ENCODE data around the gene NCKAP5L. TPM values are rescaled to one million over a fixed set of nuclear protein-coding genes. Genes with fewer than 3 reads are reported as not detected.

NCKAP5L gene
- total RNA-seq, 8 experiments from 2014 or later, result 15.1 to 51.6 (median 22.3) TPM

DNA sequence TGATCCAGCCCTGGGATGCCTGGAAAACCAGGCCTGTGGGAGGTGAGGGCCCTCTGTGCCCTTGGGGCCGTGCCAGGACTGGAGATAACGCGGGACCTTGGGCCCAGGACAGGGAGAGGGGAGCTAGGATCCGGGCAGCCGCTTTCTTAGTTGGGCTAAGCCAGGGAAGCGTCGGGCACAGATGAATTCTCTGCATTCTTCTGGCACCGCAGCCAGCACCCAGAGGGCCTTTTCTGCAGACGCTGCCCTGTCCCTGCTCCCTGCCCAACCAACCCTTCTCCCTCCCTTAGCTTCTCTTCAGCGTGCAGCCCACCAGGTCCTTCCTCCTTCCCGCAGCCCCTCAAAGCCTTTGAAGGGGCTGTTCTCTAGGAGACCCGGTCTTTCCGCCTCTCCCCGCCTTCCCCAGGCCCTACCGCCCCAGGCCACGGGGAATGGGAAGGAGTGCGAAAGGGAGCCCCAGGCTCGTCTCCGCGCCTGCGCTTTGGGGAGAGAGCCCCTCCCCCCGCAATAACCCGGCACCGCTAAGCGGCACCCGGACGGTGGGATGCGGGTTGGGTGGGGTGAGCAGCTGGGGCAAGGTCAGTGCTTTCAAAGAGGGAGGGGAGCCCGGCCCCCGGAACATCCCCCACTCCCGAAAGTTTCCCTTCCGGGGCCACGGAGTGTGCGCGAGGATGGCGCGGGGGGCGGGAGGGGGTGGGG lies 663 bp downstream of the NCKAP5L start:
- 0% methylated on average over 2 of the region's 38 CpGs; no CpG with 5 or more reads in 9 of the 10 experiments for WGBS, 10 experiments
- Histone ChIP-seq H3K27ac (peak overlapping the region; percentile 83), H3K4me3 (peak overlapping the region; percentile 60 to 90 (median 67)), H3K4me1 (replicated peaks in 1 of 2) (peaks cover 28 to 42% of the 10 kb centered on the region in 2 donors)
- in situ Hi-C loops (cut with MboI; ENCODE audit: low pct_unique_long_range_greater_than_20kb in 2 of 9, low sequenced_read_pairs in 9 of 9, unreplicated experiment in 9 of 9), result no loop called here
- ATAC-seq (replicated peaks in 6 of 8), result peak; percentile 2 to 64 (median 60)

DNA sequence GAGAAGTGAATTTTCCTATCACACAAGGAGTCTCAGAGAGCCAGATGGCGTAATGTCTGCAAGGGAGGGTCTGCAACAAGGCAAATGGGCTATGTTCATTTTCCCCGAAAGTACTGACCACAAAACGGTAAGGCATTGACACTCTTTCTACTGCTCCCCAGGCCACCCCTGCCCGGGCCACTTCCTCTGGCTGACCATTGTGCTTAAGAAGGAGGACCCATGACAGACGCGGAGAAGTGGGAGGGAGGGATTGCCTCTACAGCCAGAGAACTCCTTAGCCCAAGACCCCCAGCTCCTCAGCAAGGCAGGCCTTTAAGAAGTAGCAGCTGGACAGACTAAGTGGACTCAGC lies 1.2 kb downstream of the NCKAP5L start:
- Histone ChIP-seq H3K4me3 (peak overlapping the region; percentile 60 to 90 (median 67)), H3K27ac (peak overlapping the region in 1 of 2 donors; percentile 83), H3K4me1 (replicated peaks in 1 of 2) (peaks cover 27 to 36% of the 10 kb centered on the region in 2 donors)
- ATAC-seq (replicated peaks in 6 of 8), result no peak
- 24 to 100% (median 70%) methylated on average over 1 to 6 of the region's 6 CpGs; no CpG with 5 or more reads in 5 of the 10 experiments for WGBS, 10 experiments
- in situ Hi-C loops (cut with MboI; ENCODE audit: low pct_unique_long_range_greater_than_20kb in 2 of 9, low sequenced_read_pairs in 9 of 9, unreplicated experiment in 9 of 9), result no loop called here

DNA sequence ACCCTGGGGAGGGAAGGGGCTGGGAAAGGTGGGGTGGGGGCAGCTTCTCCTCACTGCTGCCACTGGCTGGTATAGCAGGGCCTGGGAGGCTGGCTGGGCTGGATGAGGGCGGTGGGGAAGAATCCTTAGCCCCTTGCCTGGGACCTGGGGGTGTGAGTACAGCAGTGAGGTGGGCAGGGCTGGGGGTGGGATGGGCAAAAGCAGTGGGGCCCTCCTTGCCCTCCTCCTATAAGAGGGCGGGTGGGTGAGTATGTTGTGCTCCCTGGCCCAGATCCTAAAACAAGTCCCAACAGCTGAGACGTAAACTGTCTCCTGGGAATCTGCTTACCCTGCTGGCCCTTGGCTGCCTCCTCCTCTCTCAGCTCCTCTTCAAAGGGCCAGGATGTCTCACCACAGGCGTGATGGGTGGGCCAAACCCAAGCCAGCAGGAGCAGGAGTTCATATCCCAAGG lies 2.2 kb downstream of the NCKAP5L start:
- Histone ChIP-seq H3K27ac (no peak overlapping the region), H3K4me3 (peak overlapping the region in 1 of 5 donors; percentile 67), H3K4me1 (replicated peaks in 1 of 2) (peaks cover 27 to 35% of the 10 kb centered on the region in 2 donors)
- ATAC-seq (replicated peaks in 6 of 8), result peak in 1 of 8 experiments; percentile 2
- WGBS, 10 experiments, result 0 to 29% (median 20%) methylated on average over 1 of the region's 4 CpGs; no CpG with 5 or more reads in 7 of the 10 experiments
- in situ Hi-C loops (cut with MboI; ENCODE audit: low pct_unique_long_range_greater_than_20kb in 2 of 9, low sequenced_read_pairs in 9 of 9, unreplicated experiment in 9 of 9), result no loop called here

DNA sequence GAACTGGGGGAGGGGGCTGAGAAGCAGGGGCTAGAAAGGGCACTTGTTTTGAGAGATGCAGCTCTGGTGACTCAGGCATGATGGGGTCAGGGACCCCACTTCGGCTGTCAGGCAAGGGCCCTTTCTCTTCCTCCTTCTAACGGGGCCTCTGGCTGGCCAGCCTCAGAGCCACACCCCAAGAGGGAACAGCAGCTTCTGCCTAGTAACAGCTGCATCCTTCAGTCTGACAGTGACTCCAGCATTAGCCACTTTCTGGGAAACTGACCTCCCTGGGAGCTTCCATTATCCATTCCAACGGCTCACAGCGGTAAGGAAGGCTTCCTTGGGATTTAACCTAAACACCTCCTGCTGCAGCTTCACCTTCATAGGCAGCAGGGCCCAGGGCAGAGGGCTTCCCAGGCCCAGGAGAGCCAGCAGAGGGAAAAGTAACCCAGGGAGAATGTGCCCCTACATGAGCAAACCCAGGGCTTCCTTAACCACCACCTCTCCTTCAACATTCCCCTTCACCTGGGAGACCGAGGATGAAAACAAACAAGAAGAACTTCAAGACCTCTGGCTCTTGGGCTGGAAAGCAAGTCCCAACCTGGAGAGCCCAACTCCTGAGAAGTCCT lies 2.7 kb downstream of the NCKAP5L start:
- in situ Hi-C loops (cut with MboI; ENCODE audit: low pct_unique_long_range_greater_than_20kb in 2 of 9, low sequenced_read_pairs in 9 of 9, unreplicated experiment in 9 of 9), result no loop called here
- Histone ChIP-seq H3K27ac (no peak overlapping the region), H3K4me3 (peak overlapping the region in 1 of 5 donors; percentile 0), H3K4me1 (replicated peaks in 1 of 2) (peaks cover 27 to 35% of the 10 kb centered on the region in 2 donors)
- ATAC-seq (replicated peaks in 6 of 8), result peak in 3 of 8 experiments; percentile 26 to 45 (median 36)
- 0 to 60% (median 24%) methylated on average over 1 to 4 of the region's 5 CpGs; no CpG with 5 or more reads in 5 of the 10 experiments for WGBS, 10 experiments

DNA sequence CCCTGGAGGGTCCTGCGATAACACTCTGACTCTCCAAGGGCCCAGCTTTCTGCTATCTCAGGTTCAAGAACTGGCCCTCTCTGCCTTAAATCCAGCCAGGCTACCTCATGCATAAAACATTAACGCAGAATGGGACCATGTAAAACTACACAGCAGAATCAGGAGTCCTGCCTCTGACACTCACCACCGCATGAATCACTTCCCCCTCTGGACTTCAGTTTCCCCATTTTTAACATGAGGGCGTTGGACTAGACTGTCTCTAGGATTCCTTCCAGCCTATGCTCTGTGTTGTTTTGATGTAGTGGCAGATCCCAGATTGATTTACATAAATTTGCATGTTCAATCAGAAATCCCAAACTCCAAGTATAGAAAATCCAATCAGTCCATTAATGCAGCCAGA lies 3.3 kb downstream of the NCKAP5L start:
- Histone ChIP-seq H3K27ac (no peak overlapping the region), H3K4me1 (replicated peaks in 1 of 2) (peaks cover 27 to 35% of the 10 kb centered on the region in 2 donors), H3K4me3 (no peak overlapping the region)
- peak in 3 of 8 experiments; percentile 29 to 54 (median 48) for ATAC-seq (replicated peaks in 6 of 8)
- 0 to 100% (median 40%) methylated on average over 1 to 4 of the region's 4 CpGs; no CpG with 5 or more reads in 3 of the 10 experiments for WGBS, 10 experiments
- in situ Hi-C loops (cut with MboI; ENCODE audit: low pct_unique_long_range_greater_than_20kb in 2 of 9, low sequenced_read_pairs in 9 of 9, unreplicated experiment in 9 of 9), result no loop called here

DNA sequence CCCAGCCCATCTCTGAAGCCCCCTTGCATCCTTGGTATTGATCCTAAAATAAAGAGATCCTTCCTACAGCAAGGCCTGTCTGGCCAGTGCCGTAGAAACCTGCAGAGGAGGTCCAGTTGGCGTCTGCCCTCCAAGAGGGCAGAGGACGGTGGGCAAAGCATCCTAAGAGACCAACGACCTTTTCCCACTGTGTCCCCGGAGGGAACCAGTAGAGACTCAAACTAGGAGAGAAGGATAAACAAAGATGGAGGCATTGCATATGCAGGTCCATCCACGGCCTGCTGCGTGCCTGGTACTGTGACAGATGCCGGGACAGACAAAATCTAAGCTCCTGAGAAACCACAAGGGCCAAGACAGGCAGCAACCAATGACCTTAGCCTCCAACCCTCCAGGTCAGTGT lies 3.8 kb downstream of the NCKAP5L start:
- in situ Hi-C loops (cut with MboI; ENCODE audit: low pct_unique_long_range_greater_than_20kb in 2 of 9, low sequenced_read_pairs in 9 of 9, unreplicated experiment in 9 of 9), result no loop called here
- Histone ChIP-seq H3K27ac (no peak overlapping the region), H3K4me3 (no peak overlapping the region), H3K4me1 (replicated peaks in 1 of 2) (peaks cover 26 to 35% of the 10 kb centered on the region in 2 donors)
- no peak for ATAC-seq (replicated peaks in 6 of 8)
- 83 to 100% (median 100%) methylated on average over 1 to 5 of the region's 8 CpGs; no CpG with 5 or more reads in 5 of the 10 experiments for WGBS, 10 experiments

DNA sequence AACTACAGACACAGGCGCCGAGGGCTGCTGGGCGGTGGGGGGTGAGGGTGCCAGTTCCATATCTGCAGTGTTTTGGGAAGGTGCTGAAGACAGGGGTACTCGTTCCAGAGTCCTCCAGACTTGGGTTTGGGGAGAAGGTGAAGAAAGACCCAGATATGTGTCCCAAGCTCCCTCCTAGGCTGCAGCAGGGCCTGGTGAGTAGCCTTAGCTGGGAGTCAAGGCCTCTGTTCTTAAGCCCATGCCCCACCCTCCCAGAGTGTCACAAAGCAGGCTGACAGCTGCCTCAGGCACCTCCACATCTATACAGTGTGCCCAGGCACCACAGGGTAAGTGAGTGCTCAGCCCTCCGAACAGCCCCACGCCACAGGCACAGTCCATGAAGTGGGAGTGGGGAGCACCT lies 4.3 kb downstream of the NCKAP5L start:
- H3K4me3 ChIP-seq, result no peak overlapping the region
- H3K27ac ChIP-seq, result no peak overlapping the region
- WGBS, 10 experiments, result 80 to 100% (median 95%) methylated on average over 1 to 3 of the region's 6 CpGs; no CpG with 5 or more reads in 6 of the 10 experiments
- in situ Hi-C loops (cut with MboI; ENCODE audit: low pct_unique_long_range_greater_than_20kb in 2 of 9, low sequenced_read_pairs in 9 of 9, unreplicated experiment in 9 of 9), result no loop called here
- H3K4me1 ChIP-seq (replicated peaks in 1 of 2), result peaks cover 22 to 31% of the 10 kb centered on the region in 2 donors
- ATAC-seq (replicated peaks in 6 of 8), result no peak

DNA sequence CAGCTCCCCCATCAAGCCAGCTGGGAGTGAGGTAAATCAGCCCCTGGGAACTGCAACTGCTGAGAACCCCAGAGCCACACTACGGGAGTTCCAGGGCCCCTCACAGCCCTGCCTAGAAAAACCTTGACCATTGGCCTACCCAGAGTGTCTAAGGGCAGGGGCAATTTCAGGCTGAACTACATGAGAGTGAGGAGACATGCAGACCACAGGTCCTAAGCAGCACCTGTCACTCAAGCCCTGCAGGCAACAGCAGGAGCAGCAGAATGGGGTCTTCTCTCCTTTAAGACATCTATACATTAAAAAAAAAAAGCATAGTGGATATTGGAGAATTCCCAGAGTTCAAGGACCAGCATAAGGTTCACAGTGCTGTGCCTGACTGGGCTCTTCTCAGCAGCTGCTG lies 4.9 kb downstream of the NCKAP5L start:
- in situ Hi-C loops (cut with MboI; ENCODE audit: low pct_unique_long_range_greater_than_20kb in 2 of 9, low sequenced_read_pairs in 9 of 9, unreplicated experiment in 9 of 9), result no loop called here
- H3K27ac ChIP-seq, result no peak overlapping the region
- H3K4me1 ChIP-seq (replicated peaks in 1 of 2), result peaks cover 21 to 30% of the 10 kb centered on the region in 2 donors
- no peak overlapping the region for H3K4me3 ChIP-seq
- no peak for ATAC-seq (replicated peaks in 6 of 8)
- no CpG with 5 or more reads among the region's 1 CpG for WGBS, 10 experiments

DNA sequence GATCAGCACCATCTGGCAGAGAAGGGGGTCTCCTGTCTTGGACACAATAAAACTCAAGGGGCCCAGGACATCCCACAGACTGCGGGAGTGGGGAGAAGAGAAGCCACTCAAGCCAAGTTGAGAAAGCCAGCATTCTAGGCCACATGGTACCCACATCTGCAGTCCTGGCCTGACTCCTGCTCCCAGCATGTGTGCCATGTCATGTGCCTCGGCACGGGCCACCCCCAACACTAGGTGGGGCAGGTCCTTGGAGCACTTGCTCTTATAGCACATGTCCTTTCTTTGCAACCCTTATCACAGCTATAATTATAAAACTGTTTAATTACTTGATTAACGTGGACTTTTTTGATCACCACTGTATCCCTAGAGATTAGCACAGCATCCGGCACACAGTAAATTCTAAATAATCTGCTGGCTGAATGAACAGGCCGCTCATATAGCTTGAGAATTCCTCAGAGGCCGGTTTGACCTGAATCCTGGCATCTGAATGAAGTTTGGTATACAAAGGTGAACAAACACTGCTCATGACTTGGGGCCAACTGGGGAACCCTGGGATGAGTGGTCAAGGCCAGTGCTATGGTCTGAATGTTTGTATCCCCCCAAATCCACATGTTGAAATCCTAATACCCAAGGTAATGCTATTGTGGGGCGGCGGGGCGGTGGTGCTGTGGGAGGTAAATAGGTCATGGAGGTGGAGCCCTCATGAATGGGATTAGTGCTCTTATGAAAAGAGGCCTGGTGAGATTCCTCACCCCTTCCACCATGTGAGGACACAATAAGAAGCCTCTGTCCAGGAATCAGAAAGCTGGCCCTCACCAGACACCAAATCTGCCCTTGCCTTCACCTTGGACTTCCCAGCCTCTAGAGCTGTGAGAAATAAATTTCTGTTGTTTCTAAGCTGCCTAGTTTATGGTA lies 6.6 kb downstream of the NCKAP5L start:
- no peak for ATAC-seq (replicated peaks in 6 of 8)
- in situ Hi-C loops (cut with MboI; ENCODE audit: low pct_unique_long_range_greater_than_20kb in 2 of 9, low sequenced_read_pairs in 9 of 9, unreplicated experiment in 9 of 9), result no loop called here
- H3K4me3 ChIP-seq, result no peak overlapping the region
- H3K4me1 ChIP-seq (replicated peaks in 1 of 2), result peaks cover 16 to 24% of the 10 kb centered on the region in 2 donors
- H3K27ac ChIP-seq, result no peak overlapping the region
- 39 to 100% (median 84%) methylated on average over 3 to 8 of the region's 10 CpGs; no CpG with 5 or more reads in 4 of the 10 experiments for WGBS, 10 experiments

DNA sequence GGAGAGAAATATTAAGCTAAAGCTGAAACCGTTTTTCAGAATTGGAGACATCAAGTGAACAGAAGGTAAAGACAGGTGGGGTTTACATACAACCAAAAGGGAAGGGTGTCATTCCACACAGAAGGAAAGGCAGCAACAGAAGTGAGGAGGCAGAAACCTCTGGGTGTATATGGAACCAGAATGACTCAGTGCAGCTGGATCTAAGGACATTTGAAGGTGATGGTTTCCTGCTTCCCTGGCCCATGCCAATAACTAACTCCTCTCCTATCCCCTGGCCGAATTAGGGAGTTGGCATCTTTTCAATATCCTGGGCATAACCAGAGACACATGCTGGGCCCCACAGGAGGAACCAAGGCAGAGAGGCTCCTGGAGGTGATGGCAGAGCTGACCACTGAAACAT lies 8.4 kb downstream of the NCKAP5L start:
- 33 to 100% (median 80%) methylated on average over 1 to 2 of the region's 2 CpGs; no CpG with 5 or more reads in 1 of the 10 experiments for WGBS, 10 experiments
- ATAC-seq (replicated peaks in 6 of 8), result no peak

DNA sequence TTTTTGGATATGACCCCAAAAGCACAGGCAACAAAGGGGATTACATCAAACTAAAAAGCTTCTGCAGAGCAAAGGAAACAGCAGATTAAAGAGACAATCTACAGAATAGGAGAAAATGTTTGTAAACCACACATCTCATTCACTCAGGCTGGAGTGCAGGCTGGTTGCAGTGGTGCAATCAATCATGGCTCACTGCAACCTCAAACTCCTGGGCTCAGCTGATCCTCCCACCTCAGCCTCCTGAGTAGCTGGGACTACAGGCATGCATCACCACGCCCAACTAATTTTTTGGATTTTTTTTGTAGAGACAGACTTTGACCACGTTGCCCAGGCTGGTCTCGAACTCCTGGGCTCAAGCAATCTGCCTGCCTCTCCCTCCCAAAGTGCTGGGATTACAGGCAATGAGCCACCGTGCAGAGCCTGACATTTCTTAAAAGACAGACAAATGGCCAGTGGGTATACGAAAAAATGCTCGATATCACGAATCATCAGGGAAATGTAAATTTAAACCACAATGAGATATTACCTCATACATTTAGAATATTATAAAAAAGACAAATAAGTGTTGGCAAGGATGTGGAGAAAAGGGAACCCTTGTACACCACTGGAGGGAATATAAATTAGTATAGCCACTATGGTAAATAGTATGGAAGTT lies 9.8 kb downstream of the NCKAP5L start:
- H3K4me1 ChIP-seq (replicated peaks in 1 of 2), result peaks cover 0 to under 1% of the 10 kb centered on the region in 2 donors
- H3K27ac ChIP-seq, result no peak overlapping the region
- in situ Hi-C loops (cut with MboI; ENCODE audit: low pct_unique_long_range_greater_than_20kb in 2 of 9, low sequenced_read_pairs in 9 of 9, unreplicated experiment in 9 of 9), result no loop called here
- H3K4me3 ChIP-seq, result no peak overlapping the region
- no peak for ATAC-seq (replicated peaks in 6 of 8)
- 8 to 100% (median 88%) methylated on average over 2 to 7 of the region's 7 CpGs; no CpG with 5 or more reads in 1 of the 10 experiments for WGBS, 10 experiments

More for the DNA sequence above, 8.4 kb downstream of the NCKAP5L start:
- Histone ChIP-seq H3K4me3 (no peak overlapping the region), H3K27ac (no peak overlapping the region), H3K4me1 (replicated peaks in 1 of 2) (peaks cover 0 to 6% of the 10 kb centered on the region in 2 donors)
- in situ Hi-C loops (cut with MboI; ENCODE audit: low pct_unique_long_range_greater_than_20kb in 2 of 9, low sequenced_read_pairs in 9 of 9, unreplicated experiment in 9 of 9), result no loop called here

DNA sequence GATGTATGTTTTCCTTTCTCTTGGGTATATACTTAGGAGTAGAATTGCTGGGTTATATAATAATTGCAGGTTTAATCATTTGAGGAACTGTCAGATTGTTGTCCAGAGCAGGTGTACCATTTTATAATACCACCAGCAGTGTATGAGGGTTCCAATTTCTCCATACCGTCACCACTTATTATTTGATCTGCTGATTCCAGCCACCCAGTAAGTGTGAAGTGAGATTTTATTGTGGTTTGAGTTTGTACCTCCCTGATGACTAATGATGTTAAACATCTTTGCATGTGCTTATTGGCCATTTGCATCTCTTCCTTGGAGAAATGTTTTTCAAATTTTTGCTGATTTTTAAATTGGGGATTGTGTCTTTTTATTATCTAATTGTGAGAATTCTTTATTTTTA lies 15.1 kb downstream of the NCKAP5L start:
- in situ Hi-C loops (cut with MboI; ENCODE audit: low pct_unique_long_range_greater_than_20kb in 2 of 9, low sequenced_read_pairs in 9 of 9, unreplicated experiment in 9 of 9), result no loop called here

More for the DNA sequence above, 15.1 kb downstream of the NCKAP5L start:
- peak in 3 of 8 experiments; percentile 14 to 47 (median 17) for ATAC-seq (replicated peaks in 6 of 8)
- Histone ChIP-seq H3K27ac (no peak overlapping the region), H3K4me3 (no peak overlapping the region), H3K4me1 (replicated peaks in 1 of 2) (peaks cover 24% of the 10 kb centered on the region in 2 donors)
- WGBS, 10 experiments, result 0 to 100% (median 62%) methylated on average over 1 of the region's 1 CpG; no CpG with 5 or more reads in 2 of the 10 experiments

Data from motor neuron (in vitro differentiated cells).